ENCODE data around the gene ING4. TPM values are rescaled to one million over a fixed set of nuclear protein-coding genes. Genes with fewer than 3 reads are reported as not detected.

Gene ING4
- total RNA-seq, 1 experiment from 2014 or later: 23.8 TPM

GRCh38 chr12:6694701-6695100 is 31.8 kb upstream of the ING4 start:
- H3K9me3 ChIP-seq (ENCODE audit: low read length): no peaks in the 10 kb centered on the region
- ChIA-PET CTCF (no interaction called here), POLR2A (ENCODE audit: unreplicated experiment) (no interaction called here)
- intact Hi-C loops (cut with micrococcal nuclease): loop anchor here (5.0 kb wide), 1 partner anchor 77 kb away; no protein-coding TSS in a partner anchor
- peaks cover 9% of the 10 kb centered on the region for H3K79me2 ChIP-seq (ENCODE audit: low read length)
- H3K4me2 ChIP-seq (ENCODE audit: low read length): no peak overlapping the region
- no peaks in the 10 kb centered on the region for H3F3A ChIP-seq (ENCODE audit: low read length, unreplicated experiment)
- no peak for TF ChIP-seq CTCF (conservative IDR thresholded peaks at IDR 0.05; ENCODE audit: low read depth, low read length)
- no peak for TF ChIP-seq EZH2 (IDR thresholded peaks at IDR 0.05; ENCODE audit: low read length, unreplicated experiment)
- TF ChIP-seq EZH2phosphoT487 (IDR thresholded peaks at IDR 0.05; ENCODE audit: borderline replicate concordance, low read length): no peak
- no peak overlapping the region for H2AFZ ChIP-seq (ENCODE audit: low read length)
- peaks cover 10% of the 10 kb centered on the region; the same call in 1 of the 2 replicates for H3K27me3 ChIP-seq (ENCODE audit: low read length)
- no peak overlapping the region for H3K27ac ChIP-seq (ENCODE audit: low read length)
- H3K9me2 ChIP-seq (replicated peaks; ENCODE audit: low read length): no peaks in the 10 kb centered on the region
- BruUV-seq (replicated peaks): no TSS peak
- no peaks in the 10 kb centered on the region for H4K20me1 ChIP-seq (ENCODE audit: low read length)
- no peak overlapping the region for H3K4me3 ChIP-seq (ENCODE audit: low read length)
- no peak for ATAC-seq
- no peak overlapping the region for H3K9ac ChIP-seq (ENCODE audit: low read length)
- H3K36me3 ChIP-seq (ENCODE audit: low read depth, low read length): no peaks in the 10 kb centered on the region
- no peaks in the 10 kb centered on the region for H3K4me1 ChIP-seq (ENCODE audit: insufficient read depth, low read length)
- DNase-seq: no peak

GRCh38 chr12:6693832-6694355 is 31.0 kb upstream of the ING4 start:
- no TSS peak for BruUV-seq (replicated peaks)
- H3K9me2 ChIP-seq (replicated peaks; ENCODE audit: low read length): no peaks in the 10 kb centered on the region
- no peaks in the 10 kb centered on the region for H3K36me3 ChIP-seq (ENCODE audit: low read depth, low read length)
- H3K9ac ChIP-seq (ENCODE audit: low read length): no peak overlapping the region
- peaks cover 14% of the 10 kb centered on the region for H3K79me2 ChIP-seq (ENCODE audit: low read length)
- ChIA-PET CTCF (no interaction called here), POLR2A (ENCODE audit: unreplicated experiment) (no interaction called here)
- no peaks in the 10 kb centered on the region for H3F3A ChIP-seq (ENCODE audit: low read length, unreplicated experiment)
- TF ChIP-seq EZH2phosphoT487 (IDR thresholded peaks at IDR 0.05; ENCODE audit: borderline replicate concordance, low read length): no peak
- no peak for TF ChIP-seq CTCF (conservative IDR thresholded peaks at IDR 0.05; ENCODE audit: low read depth, low read length)
- TF ChIP-seq EZH2 (IDR thresholded peaks at IDR 0.05; ENCODE audit: low read length, unreplicated experiment): no peak
- H3K27ac ChIP-seq (ENCODE audit: low read length): no peak overlapping the region
- intact Hi-C loops (cut with micrococcal nuclease): no loop called here
- no peak for DNase-seq
- no peaks in the 10 kb centered on the region for H3K4me1 ChIP-seq (ENCODE audit: insufficient read depth, low read length)
- no peak overlapping the region for H3K4me2 ChIP-seq (ENCODE audit: low read length)
- H3K4me3 ChIP-seq (ENCODE audit: low read length): no peak overlapping the region
- 0 out of 2 replicates have a peak, but pooled peaks cover 3% of the 10 kb centered on the region for H3K27me3 ChIP-seq (ENCODE audit: low read length)
- no peak for ATAC-seq
- H2AFZ ChIP-seq (ENCODE audit: low read length): no peak overlapping the region
- no peaks in the 10 kb centered on the region for H3K9me3 ChIP-seq (ENCODE audit: low read length)
- H4K20me1 ChIP-seq (ENCODE audit: low read length): no peaks in the 10 kb centered on the region

GRCh38 chr12:6692888-6693287 is 30.0 kb upstream of the ING4 start:
- no peak for TF ChIP-seq CTCF (conservative IDR thresholded peaks at IDR 0.05; ENCODE audit: low read depth, low read length)
- no peak for TF ChIP-seq EZH2 (IDR thresholded peaks at IDR 0.05; ENCODE audit: low read length, unreplicated experiment)
- no peak for TF ChIP-seq EZH2phosphoT487 (IDR thresholded peaks at IDR 0.05; ENCODE audit: borderline replicate concordance, low read length)
- Histone ChIP-seq H3K9ac (ENCODE audit: low read length) (no peak overlapping the region), H3K4me3 (ENCODE audit: low read length) (no peak overlapping the region), H3K9me3 (ENCODE audit: low read length) (no peaks in the 10 kb centered on the region), H4K20me1 (ENCODE audit: low read length) (no peaks in the 10 kb centered on the region), H3K27me3 (ENCODE audit: low read length) (no peaks in the 10 kb centered on the region), H3F3A (ENCODE audit: low read length, unreplicated experiment) (no peaks in the 10 kb centered on the region), H3K36me3 (ENCODE audit: low read depth, low read length) (no peaks in the 10 kb centered on the region), H3K4me2 (ENCODE audit: low read length) (no peak overlapping the region), H3K9me2 (replicated peaks; ENCODE audit: low read length) (no peaks in the 10 kb centered on the region), H3K79me2 (ENCODE audit: low read length) (peaks cover 24% of the 10 kb centered on the region), H3K27ac (ENCODE audit: low read length) (no peak overlapping the region), H2AFZ (ENCODE audit: low read length) (no peak overlapping the region), H3K4me1 (ENCODE audit: insufficient read depth, low read length) (0 out of 2 replicates have a peak, but pooled peaks cover under 1% of the 10 kb centered on the region)
- DNase-seq: no peak
- CTCF ChIA-PET: no interaction called here
- POLR2A ChIA-PET (ENCODE audit: unreplicated experiment): no interaction called here
- ATAC-seq: no peak
- intact Hi-C loops (cut with micrococcal nuclease): no loop called here
- no TSS peak for BruUV-seq (replicated peaks)

Measured in PC-3 (cell line).